BLaER1 treated with 17β-estradiol and CSF1 and Interleukin-3, amounts not matched to agents 10 nM and 100 nM (cell line): ENCODE results near the gene GUCY2F.

Experiments
- H3K27ac ChIP-seq, 11 experiments: shearing (Covaris generic); formaldehyde crosslinking; 2 replicates each; pipeline ENCODE4 v1.8.1; 2022
- H3K27me3 ChIP-seq, 11 experiments: shearing (Covaris generic); formaldehyde crosslinking; 2 replicates each; pipeline ENCODE4 v1.8.1; 2022
- H3K36me3 ChIP-seq, 11 experiments: shearing (Covaris generic); formaldehyde crosslinking; 2 replicates each; pipeline ENCODE4 v1.8.1; 2022
- H3K4me1 ChIP-seq, 10 experiments: shearing (Covaris generic); formaldehyde crosslinking; 2 replicates each; pipeline ENCODE4 v1.8.1; 2022
- H3K4me2 ChIP-seq, 11 experiments: shearing (Covaris generic); formaldehyde crosslinking; 2 replicates each; pipeline ENCODE4 v1.8.1; 2022
- H3K4me3 ChIP-seq, 10 experiments: shearing (Covaris generic); formaldehyde crosslinking; 2 replicates each; pipeline ENCODE4 v1.8.1; 2022
- H3K9ac ChIP-seq, 11 experiments: shearing (Covaris generic); formaldehyde crosslinking; 2 replicates each; pipeline ENCODE4 v1.8.1; 2022
- H3K9me3 ChIP-seq, 11 experiments: shearing (Covaris generic); formaldehyde crosslinking; replicated peaks in 1 of 11; 2 replicates each; pipeline ENCODE4 v1.8.1; 2022
- H4K20me1 ChIP-seq, 11 experiments: shearing (Covaris generic); formaldehyde crosslinking; 2 replicates each; pipeline ENCODE4 v1.8.1; 2022
- Cebpa-rat ChIP-seq, 11 experiments: shearing (Covaris generic); IDR thresholded peaks; 2 replicates each; pipeline ENCODE4 v1.8.1; 2022

GUCY2F gene

GRCh38 chrX:109378281-109378680, 103.6 kb downstream of the GUCY2F start:
- Histone ChIP-seq H3K9ac (no peak overlapping the region), H3K36me3 (no peaks in the 10 kb centered on the region), H3K9me3 (no peaks in the 10 kb centered on the region), H3K27me3 (peaks cover 73 to 99% (median 95%) of the 10 kb centered on the region in 11 experiments), H3K27ac (no peak overlapping the region), H3K4me3 (no peak overlapping the region), H3K4me2 (no peak overlapping the region), H3K4me1 (no peaks in the 10 kb centered on the region), H4K20me1 (peaks cover 0 to 5% (median 0%) of the 10 kb centered on the region in 11 experiments; a peak in 3 of 22 replicates)
- TF ChIP-seq Cebpa-rat (IDR thresholded peaks at IDR 0.05): no peak

- Histone ChIP-seq H3K36me3 (no peaks in the 10 kb centered on the region), H3K27ac (no peak overlapping the region), H4K20me1 (peaks cover 0 to 5% (median 0%) of the 10 kb centered on the region in 11 experiments; a peak in 2 of 22 replicates), H3K9me3 (no peaks in the 10 kb centered on the region), H3K9ac (no peak overlapping the region), H3K27me3 (peaks cover 71 to 99% (median 93%) of the 10 kb centered on the region in 11 experiments), H3K4me2 (no peak overlapping the region), H3K4me3 (no peak overlapping the region), H3K4me1 (no peaks in the 10 kb centered on the region)
- TF ChIP-seq Cebpa-rat (IDR thresholded peaks at IDR 0.05): no peak
These were observed 107.5 kb downstream of the GUCY2F start for GRCh38 chrX:109374262-109374960.

GRCh38 chrX:109373468-109373867, 108.4 kb downstream of the GUCY2F start:
- Histone ChIP-seq H3K36me3 (no peaks in the 10 kb centered on the region), H3K27me3 (peaks cover 71 to 99% (median 95%) of the 10 kb centered on the region in 11 experiments), H4K20me1 (peaks cover 0 to 5% (median 0%) of the 10 kb centered on the region in 11 experiments; a peak in 2 of 22 replicates), H3K4me2 (no peak overlapping the region), H3K27ac (no peak overlapping the region), H3K4me3 (no peak overlapping the region), H3K9me3 (peaks cover 0 to 6% (median 0%) of the 10 kb centered on the region in 11 experiments; a peak in 1 of 22 replicates), H3K4me1 (no peaks in the 10 kb centered on the region), H3K9ac (no peak overlapping the region)
- no peak for TF ChIP-seq Cebpa-rat (IDR thresholded peaks at IDR 0.05)

GRCh38 chrX:109372716-109373115, 109.2 kb downstream of the GUCY2F start:
- H3K36me3 ChIP-seq: no peaks in the 10 kb centered on the region
- H4K20me1 ChIP-seq: peaks cover 0 to 5% (median 0%) of the 10 kb centered on the region in 11 experiments; a peak in 2 of 22 replicates
- no peak overlapping the region for H3K4me2 ChIP-seq
- no peak for TF ChIP-seq Cebpa-rat (IDR thresholded peaks at IDR 0.05)
- no peaks in the 10 kb centered on the region for H3K4me1 ChIP-seq
- H3K9me3 ChIP-seq: peaks cover 0 to 13% (median 0%) of the 10 kb centered on the region in 11 experiments; a peak in 2 of 22 replicates
- no peak overlapping the region for H3K27ac ChIP-seq
- no peak overlapping the region for H3K9ac ChIP-seq
- peaks cover 71 to 100% (median 95%) of the 10 kb centered on the region in 11 experiments for H3K27me3 ChIP-seq
- no peak overlapping the region for H3K4me3 ChIP-seq

GRCh38 chrX:109372291-109372690, 109.6 kb downstream of the GUCY2F start:
- Histone ChIP-seq H3K4me1 (no peaks in the 10 kb centered on the region), H3K9ac (no peak overlapping the region), H3K9me3 (peaks cover 0 to 13% (median 0%) of the 10 kb centered on the region in 11 experiments; a peak in 2 of 22 replicates), H3K27ac (no peak overlapping the region), H4K20me1 (peaks cover 0 to 5% (median 0%) of the 10 kb centered on the region in 11 experiments; a peak in 2 of 22 replicates), H3K4me3 (no peak overlapping the region), H3K27me3 (peaks cover 71 to 100% (median 94%) of the 10 kb centered on the region in 11 experiments), H3K36me3 (no peaks in the 10 kb centered on the region), H3K4me2 (no peak overlapping the region)
- no peak for TF ChIP-seq Cebpa-rat (IDR thresholded peaks at IDR 0.05)

- Histone ChIP-seq H4K20me1 (no peaks in the 10 kb centered on the region), H3K9ac (no peak overlapping the region), H3K27me3 (peaks cover 28 to 84% (median 67%) of the 10 kb centered on the region in 11 experiments; a peak in 21 of 22 replicates), H3K36me3 (no peaks in the 10 kb centered on the region), H3K4me3 (no peak overlapping the region), H3K4me2 (peak overlapping the region in 2 of 11 experiments; percentile 26 to 46; a peak in 4 of 22 replicates), H3K27ac (no peak overlapping the region), H3K4me1 (peaks cover 0 to 23% (median 0%) of the 10 kb centered on the region in 10 experiments; a peak in 6 of 20 replicates), H3K9me3 (peaks cover 0 to 12% (median 8%) of the 10 kb centered on the region in 11 experiments; a peak in 7 of 22 replicates)
- TF ChIP-seq Cebpa-rat (IDR thresholded peaks at IDR 0.05): no peak
These were observed 119.8 kb downstream of the GUCY2F start for GRCh38 chrX:109362101-109362500.

GRCh38 chrX:109360301-109360700, 121.6 kb downstream of the GUCY2F start:
- no peak overlapping the region for H3K4me2 ChIP-seq
- H3K9me3 ChIP-seq: peaks cover 0 to 12% (median 8%) of the 10 kb centered on the region in 11 experiments; a peak in 7 of 22 replicates
- no peak for TF ChIP-seq Cebpa-rat (IDR thresholded peaks at IDR 0.05)
- H3K27ac ChIP-seq: no peak overlapping the region
- H3K27me3 ChIP-seq: peaks cover 32 to 98% (median 82%) of the 10 kb centered on the region in 11 experiments; a peak in 21 of 22 replicates
- peaks cover 0 to 23% (median 0%) of the 10 kb centered on the region in 10 experiments; a peak in 6 of 20 replicates for H3K4me1 ChIP-seq
- H4K20me1 ChIP-seq: no peaks in the 10 kb centered on the region
- H3K9ac ChIP-seq: no peak overlapping the region
- H3K36me3 ChIP-seq: no peaks in the 10 kb centered on the region
- no peak overlapping the region for H3K4me3 ChIP-seq

- Histone ChIP-seq H3K4me1 (peaks cover 0 to 22% (median 0%) of the 10 kb centered on the region in 10 experiments; a peak in 6 of 20 replicates), H3K27me3 (peaks cover 29 to 98% (median 85%) of the 10 kb centered on the region in 11 experiments; a peak in 21 of 22 replicates), H4K20me1 (no peaks in the 10 kb centered on the region), H3K4me3 (no peak overlapping the region), H3K36me3 (no peaks in the 10 kb centered on the region), H3K9ac (no peak overlapping the region), H3K4me2 (no peak overlapping the region; a peak in 1 of 22 replicates), H3K27ac (no peak overlapping the region), H3K9me3 (peaks cover 0 to 12% (median 8%) of the 10 kb centered on the region in 11 experiments; a peak in 7 of 22 replicates)
- TF ChIP-seq Cebpa-rat (IDR thresholded peaks at IDR 0.05): no peak
These were observed 124.2 kb downstream of the GUCY2F start for GRCh38 chrX:109357706-109358105.

- Histone ChIP-seq H3K36me3 (no peaks in the 10 kb centered on the region), H3K27me3 (peaks cover 33 to 98% (median 90%) of the 10 kb centered on the region in 11 experiments), H4K20me1 (no peaks in the 10 kb centered on the region), H3K4me1 (peaks cover 0 to 24% (median 8%) of the 10 kb centered on the region in 10 experiments; a peak in 12 of 20 replicates), H3K9me3 (peaks cover 0 to 12% (median 8%) of the 10 kb centered on the region in 11 experiments; a peak in 7 of 22 replicates), H3K9ac (no peak overlapping the region), H3K27ac (no peak overlapping the region), H3K4me2 (no peak overlapping the region), H3K4me3 (no peak overlapping the region)
- TF ChIP-seq Cebpa-rat (IDR thresholded peaks at IDR 0.05): no peak
These were observed 125.2 kb downstream of the GUCY2F start for GRCh38 chrX:109356684-109357083.
